Measurements from ENCODE around the gene ADGRL1. TPM values are rescaled to one million over a fixed set of nuclear protein-coding genes. Genes with fewer than 3 reads are reported as not detected.
"Not testable (repeated sequence)": the region's sequence is repeated elsewhere in the genome, so short reads cannot be mapped to it uniquely, and the experiment has no call there.

Gene ADGRL1
- polyA plus RNA-seq, 3 donors: 1.7 TPM; not detected in 2

DNA sequence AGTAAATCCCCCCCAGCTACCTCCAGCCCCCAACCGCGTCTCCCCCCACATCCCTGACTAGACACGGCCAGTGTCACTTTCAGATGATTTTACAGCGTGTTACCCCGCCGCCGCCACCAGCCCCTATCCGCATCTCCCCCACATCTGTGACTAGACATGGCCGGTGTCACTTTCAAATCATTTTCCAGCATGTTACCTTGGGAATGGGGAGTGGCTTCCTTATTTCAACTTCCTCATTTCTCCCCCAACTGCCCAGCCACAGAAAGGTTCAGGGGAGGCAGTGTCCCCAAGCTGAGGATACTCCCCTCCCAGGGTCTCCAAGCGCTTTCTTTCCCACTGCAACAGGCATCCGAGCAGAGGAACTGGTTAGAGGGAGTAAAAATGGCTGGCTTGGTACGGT lies 18.4 kb downstream of the ADGRL1 start:
- intact Hi-C loops (cut with micrococcal nuclease): no loop called here
- Histone ChIP-seq H3K4me1 (ENCODE audit: control insufficient read depth in 1 of 2, insufficient read depth in 2 of 2, low read length in 2 of 2) (peaks cover 6 to 7% of the 10 kb centered on the region in 2 donors), H3K9ac (ENCODE audit: insufficient read depth, low read length, poor library complexity, severe bottlenecking) (no peak overlapping the region), H3K9me3 (replicated peaks in 1 of 2; ENCODE audit: control insufficient read depth in 1 of 2, insufficient read depth in 1 of 2, low read length in 2 of 2) (no peaks in the 10 kb centered on the region), H4K20me1 (ENCODE audit: insufficient read depth, low read length) (no peaks in the 10 kb centered on the region), H3K4me2 (replicated peaks; ENCODE audit: extremely low read depth, low read length, poor library complexity, severe bottlenecking) (peak overlapping the region; percentile 41), H3K79me2 (ENCODE audit: insufficient read depth, low read length) (no peaks in the 10 kb centered on the region), H3K36me3 (replicated peaks in 1 of 2; ENCODE audit: control insufficient read depth in 1 of 2, insufficient read depth in 2 of 2, low read length in 2 of 2) (no peaks in the 10 kb centered on the region), H3K4me3 (replicated peaks in 1 of 3; ENCODE audit: low read depth in 2 of 3, low read length in 3 of 3) (peak overlapping the region in 1 of 3 experiments; percentile 20), H3K27ac (ENCODE audit: low read depth in 1 of 2, low read length in 2 of 2) (no peak overlapping the region), H2AFZ (ENCODE audit: insufficient read depth, low read depth, low read length, poor library complexity, severe bottlenecking) (peak overlapping the region; percentile 30), H3K27me3 (ENCODE audit: control insufficient read depth in 2 of 2, insufficient read depth in 2 of 2, low read length in 2 of 2) (no peaks in the 10 kb centered on the region)
- DNase-seq: peak in 2 of 3 donors; percentile 13 to 38
- Mint-ChIP-seq H3K9me3 (no peaks in the 10 kb centered on the region), H3K27me3 (ENCODE audit: low read depth in 3 of 3) (peaks cover 0 to 7% (median 6%) of the 10 kb centered on the region in 3 donors), H3K27ac (peak overlapping the region in 1 of 7 donors; percentile 27), H3K4me3 (peak overlapping the region in 1 of 2 donors; percentile 60), H3K4me1 (peaks cover 16% of the 10 kb centered on the region), H3K36me3 (no peaks in the 10 kb centered on the region)
- 0% methylated on average over 1 of the region's 12 CpGs for WGBS (ENCODE audit: insufficient coverage)
- TF ChIP-seq CTCF (IDR thresholded peaks at IDR 0.05): no peak

DNA sequence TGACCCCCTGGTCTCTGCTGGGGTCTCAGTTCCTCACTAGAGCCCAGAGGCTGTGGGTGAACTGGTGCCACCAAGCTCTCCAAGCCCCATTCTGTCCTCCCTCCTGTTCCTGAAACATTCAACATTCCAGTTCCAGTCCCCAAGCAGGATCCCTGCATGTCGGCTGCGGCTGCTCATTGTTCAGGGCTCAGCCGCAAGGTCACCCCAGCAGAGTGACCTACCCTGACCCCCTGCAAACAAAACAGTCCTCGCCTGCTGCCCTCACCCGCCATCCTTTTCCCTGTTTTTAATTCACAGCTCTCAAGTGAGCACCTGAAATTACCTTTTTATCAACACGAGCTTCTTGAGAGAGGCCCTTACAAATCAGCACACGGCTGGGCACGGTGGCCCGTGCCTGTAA lies 19.3 kb downstream of the ADGRL1 start:
- H3K27me3 ChIP-seq (ENCODE audit: control insufficient read depth in 2 of 2, insufficient read depth in 2 of 2, low read length in 2 of 2); H3K9me3 Mint-ChIP-seq; intact Hi-C loops (cut with micrococcal nuclease); H3K36me3 Mint-ChIP-seq; H3K36me3 ChIP-seq (replicated peaks in 1 of 2; ENCODE audit: control insufficient read depth in 1 of 2, insufficient read depth in 2 of 2, low read length in 2 of 2); H3K4me2 ChIP-seq (replicated peaks; ENCODE audit: extremely low read depth, low read length, poor library complexity, severe bottlenecking); H3K9ac ChIP-seq (ENCODE audit: insufficient read depth, low read length, poor library complexity, severe bottlenecking); H3K4me1 ChIP-seq (ENCODE audit: control insufficient read depth in 1 of 2, insufficient read depth in 2 of 2, low read length in 2 of 2); H3K9me3 ChIP-seq (replicated peaks in 1 of 2; ENCODE audit: control insufficient read depth in 1 of 2, insufficient read depth in 1 of 2, low read length in 2 of 2); H3K4me3 ChIP-seq (replicated peaks in 1 of 3; ENCODE audit: low read depth in 2 of 3, low read length in 3 of 3); H3K27me3 Mint-ChIP-seq (ENCODE audit: low read depth in 3 of 3); H3K27ac Mint-ChIP-seq; H3K79me2 ChIP-seq (ENCODE audit: insufficient read depth, low read length); H3K27ac ChIP-seq (ENCODE audit: low read depth in 1 of 2, low read length in 2 of 2); DNase-seq; H2AFZ ChIP-seq (ENCODE audit: insufficient read depth, low read depth, low read length, poor library complexity, severe bottlenecking); H4K20me1 ChIP-seq (ENCODE audit: insufficient read depth, low read length): not testable (repeated sequence)
- peaks cover 16% of the 10 kb centered on the region for H3K4me1 Mint-ChIP-seq
- H3K4me3 Mint-ChIP-seq: peak overlapping the region in 1 of 2 donors; percentile 1
- 98% methylated on average over 9 of the region's 9 CpGs for WGBS (ENCODE audit: insufficient coverage)

- H3K9me3 ChIP-seq (replicated peaks in 1 of 2; ENCODE audit: control insufficient read depth in 1 of 2, insufficient read depth in 1 of 2, low read length in 2 of 2); intact Hi-C loops (cut with micrococcal nuclease); H3K36me3 Mint-ChIP-seq; DNase-seq; H4K20me1 ChIP-seq (ENCODE audit: insufficient read depth, low read length); H3K79me2 ChIP-seq (ENCODE audit: insufficient read depth, low read length); H3K27me3 ChIP-seq (ENCODE audit: control insufficient read depth in 2 of 2, insufficient read depth in 2 of 2, low read length in 2 of 2); H3K4me1 Mint-ChIP-seq; H3K9me3 Mint-ChIP-seq; H3K4me1 ChIP-seq (ENCODE audit: control insufficient read depth in 1 of 2, insufficient read depth in 2 of 2, low read length in 2 of 2); H3K4me3 ChIP-seq (replicated peaks in 1 of 3; ENCODE audit: low read depth in 2 of 3, low read length in 3 of 3); H3K9ac ChIP-seq (ENCODE audit: insufficient read depth, low read length, poor library complexity, severe bottlenecking); H3K27ac ChIP-seq (ENCODE audit: low read depth in 1 of 2, low read length in 2 of 2); H2AFZ ChIP-seq (ENCODE audit: insufficient read depth, low read depth, low read length, poor library complexity, severe bottlenecking); H3K4me2 ChIP-seq (replicated peaks; ENCODE audit: extremely low read depth, low read length, poor library complexity, severe bottlenecking); H3K27ac Mint-ChIP-seq; H3K4me3 Mint-ChIP-seq; H3K27me3 Mint-ChIP-seq (ENCODE audit: low read depth in 3 of 3); H3K36me3 ChIP-seq (replicated peaks in 1 of 2; ENCODE audit: control insufficient read depth in 1 of 2, insufficient read depth in 2 of 2, low read length in 2 of 2): not testable (repeated sequence)
- no CpG with 5 or more reads among the region's 1 CpG for WGBS (ENCODE audit: insufficient coverage)
Measured at GRCh38 chr19:14185691-14186090, 20.3 kb downstream of the ADGRL1 start.
